ENCODE results near the gene MED13L. TPM values are rescaled to one million over a fixed set of nuclear protein-coding genes. Genes with fewer than 3 reads are reported as not detected.

The MED13L gene
- total and polyA plus RNA-seq, 8 donors = 10.3 to 93.8 (median 53.0) TPM

- Histone ChIP-seq H3K4me1 (peaks cover 0 to 10% (median 0%) of the 10 kb centered on the region in 3 donors), H3K27ac (no peak overlapping the region), H3K27me3 (no peaks in the 10 kb centered on the region), H3K4me3 (no peak overlapping the region), H3K9me3 (no peaks in the 10 kb centered on the region), H3K36me3 (no peaks in the 10 kb centered on the region)
- TF ChIP-seq, protein P1, sequence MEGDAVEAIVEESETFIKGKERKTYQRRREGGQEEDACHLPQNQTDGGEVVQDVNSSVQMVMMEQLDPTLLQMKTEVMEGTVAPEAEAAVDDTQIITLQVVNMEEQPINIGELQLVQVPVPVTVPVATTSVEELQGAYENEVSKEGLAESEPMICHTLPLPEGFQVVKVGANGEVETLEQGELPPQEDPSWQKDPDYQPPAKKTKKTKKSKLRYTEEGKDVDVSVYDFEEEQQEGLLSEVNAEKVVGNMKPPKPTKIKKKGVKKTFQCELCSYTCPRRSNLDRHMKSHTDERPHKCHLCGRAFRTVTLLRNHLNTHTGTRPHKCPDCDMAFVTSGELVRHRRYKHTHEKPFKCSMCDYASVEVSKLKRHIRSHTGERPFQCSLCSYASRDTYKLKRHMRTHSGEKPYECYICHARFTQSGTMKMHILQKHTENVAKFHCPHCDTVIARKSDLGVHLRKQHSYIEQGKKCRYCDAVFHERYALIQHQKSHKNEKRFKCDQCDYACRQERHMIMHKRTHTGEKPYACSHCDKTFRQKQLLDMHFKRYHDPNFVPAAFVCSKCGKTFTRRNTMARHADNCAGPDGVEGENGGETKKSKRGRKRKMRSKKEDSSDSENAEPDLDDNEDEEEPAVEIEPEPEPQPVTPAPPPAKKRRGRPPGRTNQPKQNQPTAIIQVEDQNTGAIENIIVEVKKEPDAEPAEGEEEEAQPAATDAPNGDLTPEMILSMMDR (IDR thresholded peaks at IDR 0.05) = no peak
- intact Hi-C loops (cut with DNase I) = no loop called here
- 80 to 87% methylated on average over 4 of the region's 4 CpGs for WGBS, 2 donors
- FAIRE-seq (no peak), ATAC-seq (no peak), DNase-seq (no peak)
These were observed 18.1 kb upstream of the MED13L start for GRCh38 chr12:116295327-116296263.

GRCh38 chr12:116294454-116295165 is 17.1 kb upstream of the MED13L start:
- Histone ChIP-seq H3K4me3 (no peak overlapping the region), H3K4me1 (peaks cover 0 to 7% (median 0%) of the 10 kb centered on the region in 3 donors), H3K36me3 (no peaks in the 10 kb centered on the region), H3K27ac (no peak overlapping the region), H3K9me3 (no peaks in the 10 kb centered on the region), H3K27me3 (no peaks in the 10 kb centered on the region)
- DNase-seq = no peak
- no peak for ATAC-seq
- intact Hi-C loops (cut with DNase I) = no loop called here
- WGBS, 2 donors = 91 to 94% methylated on average over 4 of the region's 4 CpGs
- no peak for FAIRE-seq
- TF ChIP-seq, protein P1 (IDR thresholded peaks at IDR 0.05) = no peak

DNA sequence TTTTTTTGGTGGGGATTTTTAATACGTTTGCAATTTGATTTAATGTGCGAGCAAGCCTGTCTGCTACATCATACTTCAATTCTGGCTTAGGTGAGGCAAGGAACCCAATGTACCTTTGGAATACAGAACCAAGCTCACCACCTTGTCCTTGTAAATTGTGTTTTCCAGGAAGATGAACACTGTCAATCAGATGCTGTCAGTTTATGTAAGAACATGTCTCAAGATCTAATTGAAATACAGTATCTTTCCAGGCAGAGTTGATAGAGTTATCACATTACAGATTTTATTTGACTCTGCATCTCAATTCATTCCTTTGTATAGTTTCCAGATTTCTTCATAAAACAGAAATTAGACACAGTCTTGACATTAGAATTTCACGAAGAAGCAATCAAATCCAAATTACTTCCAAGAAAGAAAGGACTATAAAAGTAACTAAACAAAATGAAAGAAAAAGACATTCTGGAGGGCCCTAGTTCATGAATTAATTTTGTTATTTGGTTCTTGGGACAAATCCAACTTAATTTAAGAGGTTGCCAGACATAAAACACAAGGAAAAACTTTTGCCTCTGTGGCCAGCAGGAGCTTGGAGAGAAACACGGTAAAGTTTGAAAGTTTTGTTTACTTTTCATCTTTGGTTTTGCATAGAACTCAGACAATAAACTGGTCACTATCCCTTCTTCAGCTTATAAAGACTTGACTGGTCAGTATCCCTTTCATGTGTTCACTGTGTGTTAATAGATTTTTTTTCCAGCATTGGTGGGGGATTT is 16.4 kb upstream of the MED13L start:
- H3K4me3 ChIP-seq = no peak overlapping the region
- intact Hi-C loops (cut with DNase I) = no loop called here
- TF ChIP-seq, protein P1 (IDR thresholded peaks at IDR 0.05) = no peak
- 68 to 72% methylated on average over 4 of the region's 4 CpGs for WGBS, 2 donors
- no peaks in the 10 kb centered on the region for H3K9me3 ChIP-seq
- no peaks in the 10 kb centered on the region for H3K4me1 ChIP-seq
- FAIRE-seq (no peak), ATAC-seq (no peak), DNase-seq (no peak)
- no peak overlapping the region for H3K27ac ChIP-seq
- H3K27me3 ChIP-seq = no peaks in the 10 kb centered on the region
- no peaks in the 10 kb centered on the region for H3K36me3 ChIP-seq

DNA sequence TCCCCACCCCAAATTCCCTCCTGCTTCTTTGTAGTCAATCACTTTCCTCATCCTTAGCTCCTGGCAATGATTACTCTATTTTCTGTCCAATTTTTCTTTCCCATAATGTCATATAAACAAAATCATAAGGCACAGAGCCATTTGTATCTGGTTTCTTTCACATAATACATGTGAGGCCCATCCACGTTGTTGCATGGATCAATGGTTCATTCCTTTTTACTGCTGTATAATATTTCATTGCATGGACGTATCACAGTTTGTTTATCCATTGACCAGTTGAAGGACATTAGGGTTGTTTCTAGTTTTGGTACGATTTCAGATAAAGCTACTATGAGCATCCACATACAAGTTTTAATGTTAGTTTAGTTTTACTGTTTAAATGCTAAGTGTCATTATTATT is 13.7 kb upstream of the MED13L start:
- Histone ChIP-seq H3K36me3 (no peaks in the 10 kb centered on the region), H3K27ac (no peak overlapping the region), H3K4me3 (no peak overlapping the region), H3K27me3 (no peaks in the 10 kb centered on the region), H3K9me3 (no peaks in the 10 kb centered on the region), H3K4me1 (no peaks in the 10 kb centered on the region)
- ATAC-seq (no peak), DNase-seq (no peak), FAIRE-seq (no peak)
- intact Hi-C loops (cut with DNase I) = no loop called here
- TF ChIP-seq, protein P1 (IDR thresholded peaks at IDR 0.05) = no peak
- WGBS, 2 donors = 60 to 67% methylated on average over 3 of the region's 3 CpGs

Measured in pancreas (tissue), 10 donors.